NCI-H510A (cell line): ENCODE results near the gene RPTN.

Source experiments
- DNase-seq: peaks from one replicate; lab custom pipeline; 2025; lab: John Stamatoyannopoulos, UW

Gene RPTN

DNA sequence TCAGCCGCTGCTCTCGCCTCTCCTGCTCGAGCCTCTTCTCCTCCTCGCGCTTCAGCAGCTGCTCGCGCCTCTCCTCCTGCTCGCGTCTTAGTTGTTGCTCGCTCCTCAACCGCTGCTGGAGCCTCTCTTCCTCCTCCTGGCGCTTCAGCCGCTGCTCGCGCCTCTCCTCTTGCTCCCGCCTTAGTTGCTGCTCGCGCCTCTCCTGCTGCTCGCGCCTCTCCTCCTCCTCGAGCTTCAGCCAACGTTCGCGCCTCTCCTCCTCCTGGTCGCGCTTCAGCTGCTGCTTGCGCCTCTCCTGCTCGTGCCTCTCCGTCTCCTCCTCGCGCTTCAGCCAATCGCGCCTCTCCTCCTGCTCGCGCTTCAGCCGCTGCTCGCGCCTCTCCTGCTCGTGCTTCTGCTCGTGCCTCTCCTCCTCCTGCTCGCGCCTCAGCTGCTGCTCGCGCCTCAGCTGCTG is 47.5 kb downstream of the RPTN start:
- DNase-seq = no peak

DNA sequence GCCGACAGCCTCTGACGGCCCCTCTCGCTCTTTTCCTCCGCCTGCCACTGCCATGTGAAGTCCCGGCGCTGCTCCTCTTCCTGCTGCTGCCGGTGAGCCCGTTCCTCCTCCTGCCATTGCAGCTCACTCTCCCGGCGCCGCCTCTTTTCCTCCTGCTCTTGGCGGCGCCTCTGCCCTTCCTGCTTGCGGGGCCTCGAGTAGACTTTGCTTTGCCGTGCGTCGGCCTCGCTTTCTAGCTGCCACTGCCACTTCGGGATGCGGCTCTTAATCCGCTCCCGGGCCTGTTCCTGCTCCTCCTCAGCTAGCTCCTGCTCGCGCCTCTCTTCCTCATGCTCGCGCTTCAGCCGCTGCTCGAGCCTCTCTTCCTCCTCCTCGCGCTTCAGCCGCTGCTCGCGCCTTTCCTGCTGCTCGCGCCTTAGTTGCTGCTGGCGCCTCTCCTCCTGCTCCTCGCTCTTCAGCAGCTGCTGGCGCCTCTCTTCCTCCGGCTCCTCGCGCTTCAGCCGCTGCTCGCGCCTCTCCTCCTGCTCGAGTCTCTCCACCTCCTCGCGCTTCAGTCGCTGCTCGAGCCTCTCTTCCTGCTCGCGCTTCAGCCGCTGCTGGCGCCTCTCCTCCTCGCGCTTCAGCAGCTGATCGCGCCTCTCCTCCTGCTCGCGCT is 48.0 kb downstream of the RPTN start:
- no peak for DNase-seq

DNA sequence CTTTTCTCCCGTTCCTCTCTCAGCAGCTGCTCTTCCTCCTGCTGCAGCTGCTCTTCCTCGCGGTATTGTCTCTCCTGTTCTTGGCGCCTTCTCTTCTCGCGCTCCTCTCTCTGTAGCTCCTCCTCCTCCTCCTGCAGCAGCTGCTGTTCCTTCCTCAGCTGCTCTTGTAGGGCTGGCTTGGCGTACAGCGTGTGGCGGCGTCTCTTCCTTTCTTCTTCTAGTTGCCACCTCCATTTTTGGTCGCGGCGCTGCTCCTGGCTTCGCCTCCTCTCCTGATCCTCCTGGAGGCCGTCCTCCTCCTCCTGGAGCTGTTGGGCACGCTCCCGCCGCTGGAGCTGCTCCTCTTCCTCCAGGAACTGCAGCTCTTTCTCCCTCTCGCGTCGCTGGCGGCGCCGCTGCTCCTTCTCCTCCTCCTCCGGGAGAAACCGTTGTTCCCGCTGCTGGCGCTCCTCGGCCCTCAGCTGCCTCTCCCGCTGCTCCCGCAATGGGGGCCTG is 48.6 kb downstream of the RPTN start:
- DNase-seq = no peak

DNA sequence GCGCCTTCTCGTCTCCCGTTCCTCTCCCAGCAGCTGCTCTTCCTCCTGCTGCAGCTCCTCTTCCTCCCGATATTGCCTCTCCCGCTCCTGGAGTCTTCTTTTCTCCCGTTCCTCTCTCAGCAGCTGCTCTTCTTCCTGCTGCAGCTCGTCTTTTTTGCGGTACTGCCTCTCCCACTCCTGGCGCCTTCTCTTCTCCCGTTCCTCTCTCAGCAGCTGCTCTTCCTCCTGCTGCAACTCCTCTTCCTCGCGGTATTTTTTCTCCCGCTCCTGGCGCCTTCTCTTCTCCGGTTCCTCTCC is 49.1 kb downstream of the RPTN start:
- no peak for DNase-seq

DNA sequence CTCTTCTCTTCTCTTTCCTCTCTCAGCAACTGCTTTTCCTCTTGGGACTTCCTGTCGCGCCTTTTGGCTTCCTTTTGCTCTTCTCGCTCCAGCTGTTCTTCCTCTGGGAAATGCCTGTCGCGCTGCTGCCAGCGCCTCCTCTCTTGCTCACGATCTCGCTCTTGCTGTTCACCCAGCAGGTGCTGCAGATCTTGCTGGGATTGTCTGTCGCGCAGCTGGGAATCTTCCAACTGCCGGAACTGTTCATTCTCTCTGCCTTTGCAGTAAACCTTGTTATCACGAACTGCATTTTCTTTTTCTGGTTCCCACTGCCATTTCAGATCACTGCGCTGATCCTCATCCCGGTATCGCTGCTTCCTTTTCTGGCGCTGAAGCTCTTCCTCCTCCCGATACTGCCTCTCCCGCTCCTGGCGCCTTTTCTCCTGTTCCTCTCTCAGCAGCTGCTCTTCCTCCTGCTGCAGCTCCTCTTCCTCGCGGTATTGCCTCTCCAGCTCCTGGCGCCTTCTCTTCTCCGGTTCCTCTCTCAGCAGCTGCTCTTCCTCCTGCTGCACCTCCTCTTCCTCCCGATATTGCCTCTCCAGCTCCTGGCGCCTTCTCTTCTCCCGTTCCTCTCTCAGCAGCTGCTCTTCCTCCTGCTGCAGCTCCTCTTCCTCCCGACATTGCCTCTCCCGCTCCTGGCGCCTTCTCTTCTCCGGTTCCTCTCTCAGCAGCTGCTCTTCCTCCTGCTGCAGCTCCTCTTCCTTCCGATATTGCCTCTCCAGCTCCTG is 49.6 kb downstream of the RPTN start:
- no peak for DNase-seq

DNA sequence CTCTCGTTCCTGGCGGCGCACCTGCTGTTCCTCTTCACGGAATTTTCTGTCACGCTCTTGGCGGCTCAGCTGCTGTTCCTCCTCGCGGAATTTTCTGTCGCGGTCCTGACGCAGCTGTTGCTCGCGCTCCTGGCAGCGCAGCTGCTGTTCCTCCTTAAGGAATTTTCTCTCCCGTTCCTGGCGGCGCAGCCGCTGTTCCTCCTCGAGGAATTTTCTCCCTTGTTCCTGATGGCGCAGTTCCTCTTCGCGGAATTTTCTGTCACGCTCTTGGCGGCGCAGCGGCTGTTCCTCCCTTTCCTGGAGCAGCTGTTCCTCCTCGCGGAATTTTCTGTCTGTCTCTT is 50.2 kb downstream of the RPTN start:
- DNase-seq = no peak

DNA sequence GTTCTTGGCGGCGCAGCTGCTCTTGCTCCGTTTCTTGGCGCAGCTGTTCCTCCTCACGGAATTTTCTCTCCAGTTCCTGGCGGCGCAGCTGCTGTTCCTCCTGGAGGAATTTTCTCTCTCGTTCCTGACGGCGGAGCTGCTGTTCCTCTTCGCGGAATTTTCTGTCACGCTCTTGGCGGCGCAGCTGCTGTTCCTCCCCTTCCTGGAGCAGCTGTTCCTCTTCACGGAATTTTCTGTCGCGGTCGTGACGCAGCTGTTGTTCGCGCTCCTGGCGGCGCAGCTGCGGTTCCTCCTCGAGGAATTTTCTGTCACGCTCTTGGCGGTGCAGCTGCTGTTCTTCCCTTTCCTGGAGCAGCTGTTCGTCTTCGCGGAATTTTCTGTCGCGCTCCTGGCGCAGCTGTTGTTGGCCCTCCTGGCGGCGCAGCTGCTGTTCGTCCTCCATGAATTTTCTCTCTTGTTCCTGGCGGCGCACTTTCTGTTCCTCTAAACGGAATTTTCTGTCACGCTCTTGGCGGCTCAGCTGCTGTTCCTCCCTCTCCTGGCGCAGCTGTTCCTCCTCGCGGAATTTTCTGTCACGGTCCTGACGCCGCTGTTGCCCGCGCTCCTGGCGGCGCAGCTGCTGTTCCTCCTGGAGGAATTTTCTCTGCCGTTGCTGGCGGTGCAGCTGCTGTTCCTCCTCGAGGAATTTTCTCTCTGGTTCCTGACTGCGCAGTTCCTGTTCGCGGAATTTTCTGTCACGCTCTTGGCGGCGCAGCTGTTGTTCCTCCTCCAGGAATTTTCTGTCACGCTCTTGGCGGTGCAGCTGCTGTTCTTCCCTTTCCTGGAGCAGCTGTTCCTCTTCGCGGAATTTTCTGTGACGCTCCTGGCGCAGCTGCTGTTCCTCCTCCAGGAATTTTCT is 50.8 kb downstream of the RPTN start:
- no peak for DNase-seq

DNA sequence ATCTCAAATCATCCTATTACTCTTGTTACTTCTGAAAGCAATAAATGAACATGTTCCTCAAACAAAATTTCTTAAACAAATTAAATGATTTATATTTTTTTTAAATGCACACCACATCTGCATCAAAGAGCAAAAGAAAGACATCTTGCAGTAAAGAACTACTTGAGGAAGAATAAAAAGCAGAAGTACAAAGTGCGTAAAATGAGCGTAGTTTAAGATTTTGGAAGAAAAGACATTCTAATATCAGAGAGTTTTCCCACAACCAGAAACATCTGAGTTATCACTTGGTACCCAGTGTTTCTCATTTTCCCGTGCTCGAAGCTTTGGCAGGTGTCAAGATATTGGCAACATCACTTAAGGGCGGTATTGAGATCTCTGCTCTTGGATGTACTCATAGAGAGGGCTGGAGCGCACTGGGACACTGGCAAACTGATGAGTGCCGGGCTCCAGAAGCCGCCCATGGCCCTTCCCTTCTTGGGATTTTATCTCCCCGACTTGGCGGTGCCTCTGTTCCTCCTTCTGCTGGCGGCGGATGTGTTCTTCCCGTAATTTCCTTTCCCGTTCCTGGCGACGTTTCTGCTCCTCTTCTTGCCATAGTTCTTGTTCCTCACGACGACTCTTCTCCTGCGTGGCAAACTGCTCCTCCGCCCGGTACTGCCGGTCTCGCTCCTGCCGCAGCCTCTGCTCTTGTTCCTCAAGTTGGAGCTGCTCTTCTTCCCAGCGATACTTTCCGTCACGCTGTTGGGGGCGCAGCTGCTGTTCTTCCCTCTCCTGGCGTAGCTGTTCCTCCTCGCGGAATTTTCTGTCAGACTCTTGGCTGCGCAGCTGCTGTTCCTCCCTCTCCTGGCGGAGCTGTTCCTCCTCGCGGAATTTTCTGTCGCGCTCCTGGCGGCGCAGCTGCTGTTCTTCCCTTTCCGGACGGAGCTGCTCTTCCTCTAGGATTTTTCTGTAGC is 51.7 kb downstream of the RPTN start:
- no peak for DNase-seq

DNA sequence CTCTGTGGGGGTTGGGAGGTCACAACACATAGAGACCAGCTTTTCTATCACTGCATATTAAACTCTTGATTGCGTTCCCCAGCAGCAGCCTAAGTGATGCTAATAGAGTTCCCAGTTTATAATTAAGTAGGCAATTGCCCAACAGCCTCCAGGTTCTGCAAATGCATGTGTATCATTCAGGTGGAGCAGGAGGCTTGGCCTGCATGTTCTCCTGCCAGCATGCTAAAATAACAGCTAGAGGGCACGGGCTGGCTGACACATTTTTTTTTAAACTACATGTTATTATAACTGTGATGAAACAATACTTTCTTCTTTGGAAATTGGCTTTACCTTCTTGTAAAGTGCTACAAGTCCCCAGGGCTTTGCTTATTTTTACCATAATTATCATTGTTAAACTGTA is 54.2 kb downstream of the RPTN start:
- no peak for DNase-seq
